MG63 (cell line): ENCODE measurements around the gene STAT4. TPM values are rescaled to one million over a fixed set of nuclear protein-coding genes. Genes with fewer than 3 reads are reported as not detected.

Experiments
- DNase-seq: peaks from one replicate; pipeline ENCODE4 v3.0.0-alpha.2; 2020
- H3K27me3 ChIP-seq: fragments of 250-450 bp; sonication (Bioruptor Pico); 2 replicates; pipeline ENCODE4 v1.5.1; 2020; ENCODE audit warnings: mild to moderate bottlenecking, moderate library complexity
- H3K36me3 ChIP-seq: fragments of 250-450 bp; sonication (Bioruptor Pico); 2 replicates; pipeline ENCODE4 v1.5.1; 2020; ENCODE audit warnings: mild to moderate bottlenecking, moderate library complexity
- H3K4me3 ChIP-seq: fragments of 250-450 bp; sonication (Bioruptor Pico); 2 replicates; pipeline ENCODE4 v1.5.1; 2020; ENCODE audit warnings: mild to moderate bottlenecking, moderate library complexity
- H3K9me3 ChIP-seq: fragments of 250-450 bp; sonication (Bioruptor Pico); 2 replicates; pipeline ENCODE4 v1.5.1; 2020; ENCODE audit warnings: mild to moderate bottlenecking, moderate library complexity
- total RNA-seq: library from RNA; depleted of rRNA; stranded (reverse); fragments of >200 nt; shearing (Covaris generic); gene quantifications from 2 replicates; pipeline ENCODE4 v1.2.3, GENCODE V29; 2014; ENCODE audit warnings: low replicate concordance

The STAT4 gene
- total RNA-seq, 1 experiment from 2014 or later = 1.1 TPM

- Histone ChIP-seq H3K9me3 (no peaks in the 10 kb centered on the region), H3K27me3 (no peaks in the 10 kb centered on the region), H3K4me3 (no peak overlapping the region), H3K36me3 (no peaks in the 10 kb centered on the region)
- DNase-seq = peak; percentile 94
Measured at GRCh38 chr2:191178806-191179514, 28.2 kb upstream of the STAT4 start.

DNA sequence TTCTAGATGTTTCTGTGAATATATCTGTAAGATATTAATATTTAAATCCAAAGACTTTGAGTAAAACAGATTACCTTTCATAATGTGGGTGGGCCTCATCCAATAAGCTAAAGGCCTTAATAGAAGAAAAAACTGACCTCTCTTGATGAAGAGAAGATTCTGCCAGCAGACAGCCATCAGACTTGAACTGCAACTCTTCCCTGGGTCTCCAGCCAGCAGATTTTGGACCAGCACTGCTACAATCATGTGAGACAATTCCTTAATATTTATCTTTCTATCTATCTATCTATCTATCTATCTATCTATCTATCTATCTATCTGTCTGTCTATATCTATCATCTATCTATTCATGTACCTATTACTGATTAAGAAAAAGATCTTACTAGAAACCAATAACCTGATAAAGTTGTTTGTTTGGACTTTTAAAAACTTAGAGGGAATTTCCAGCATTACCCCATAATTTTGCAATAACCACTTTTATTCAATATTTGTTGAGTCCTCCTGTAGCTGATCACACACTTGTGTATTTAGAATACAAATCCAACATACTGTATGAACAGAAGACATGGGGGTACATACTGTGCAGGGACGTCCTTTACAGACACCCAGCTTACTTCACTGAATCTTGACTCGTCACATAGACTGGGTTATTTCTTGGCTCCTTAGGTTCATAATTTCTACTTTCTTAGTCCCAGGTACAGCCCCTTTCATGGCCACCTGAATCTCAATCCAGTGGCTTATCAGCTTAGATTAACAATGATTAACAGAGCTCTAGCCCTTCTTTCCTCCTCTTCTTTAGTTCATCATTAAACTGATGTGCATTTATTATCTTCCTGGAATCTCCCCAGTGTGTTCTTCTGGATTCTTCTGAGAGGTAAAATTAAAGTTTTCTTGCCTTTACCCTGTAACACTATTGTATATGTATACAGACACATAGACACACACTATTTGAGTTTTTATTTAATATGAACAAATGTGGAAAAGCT, 27.2 kb upstream of the STAT4 start:
- no peak for DNase-seq

DNA sequence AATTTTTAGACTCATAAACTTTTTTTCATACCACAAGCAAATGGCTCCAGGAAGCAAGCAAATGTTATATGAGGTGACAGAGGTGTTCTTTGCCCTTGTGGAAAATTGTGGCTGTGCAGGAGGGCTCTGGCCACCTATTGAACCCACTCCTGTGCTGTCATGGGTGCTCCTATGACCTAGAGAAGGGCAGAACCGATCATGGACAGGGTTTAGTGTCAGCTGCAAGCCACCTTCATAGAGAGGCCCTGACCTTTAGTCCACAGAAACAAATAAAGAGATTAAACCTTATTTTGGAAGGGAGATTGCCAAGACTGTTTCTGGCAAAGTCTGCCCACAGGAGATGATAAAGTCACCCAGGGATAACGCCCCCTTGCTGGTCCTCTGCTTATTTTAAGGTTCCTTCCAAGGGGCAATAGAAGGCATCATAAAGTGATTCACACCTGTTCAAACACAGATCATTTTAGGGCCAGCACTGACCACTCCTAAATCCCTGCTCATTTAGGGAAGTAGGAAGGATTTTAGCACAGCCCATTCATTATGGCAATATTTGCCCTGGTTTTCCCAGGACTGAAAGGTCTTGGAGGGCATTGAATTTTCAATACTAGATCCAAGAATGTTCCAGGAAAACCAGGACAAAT, 26.1 kb upstream of the STAT4 start:
- Histone ChIP-seq H3K27me3 (no peaks in the 10 kb centered on the region), H3K36me3 (no peaks in the 10 kb centered on the region), H3K4me3 (no peak overlapping the region), H3K9me3 (no peaks in the 10 kb centered on the region)
- peak; percentile 27 for DNase-seq

More for the DNA sequence above, 27.2 kb upstream of the STAT4 start:
- no peaks in the 10 kb centered on the region for H3K36me3 ChIP-seq
- H3K9me3 ChIP-seq = no peaks in the 10 kb centered on the region
- no peak overlapping the region for H3K4me3 ChIP-seq
- H3K27me3 ChIP-seq = no peaks in the 10 kb centered on the region

DNA sequence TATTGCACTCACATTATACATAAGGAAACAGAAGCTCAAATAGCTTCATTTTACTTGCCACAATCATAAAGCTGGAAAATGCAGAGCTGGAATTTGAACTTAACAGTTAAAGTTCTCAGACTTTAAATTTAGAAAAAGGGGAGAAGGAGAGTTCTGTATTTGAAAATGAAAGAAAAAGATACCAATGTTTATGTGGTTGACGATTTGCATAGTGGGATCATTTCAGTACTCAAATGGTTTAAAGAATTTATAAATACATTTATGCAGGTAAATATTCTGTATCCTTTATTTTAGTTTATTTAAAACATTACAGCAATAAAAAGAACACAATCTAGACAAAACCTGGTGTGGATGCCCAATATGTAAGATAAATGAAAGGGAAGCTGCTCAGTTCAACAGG, 25.5 kb upstream of the STAT4 start:
- DNase-seq = no peak
- Histone ChIP-seq H3K9me3 (no peaks in the 10 kb centered on the region), H3K36me3 (no peaks in the 10 kb centered on the region), H3K27me3 (no peaks in the 10 kb centered on the region), H3K4me3 (no peak overlapping the region)

DNA sequence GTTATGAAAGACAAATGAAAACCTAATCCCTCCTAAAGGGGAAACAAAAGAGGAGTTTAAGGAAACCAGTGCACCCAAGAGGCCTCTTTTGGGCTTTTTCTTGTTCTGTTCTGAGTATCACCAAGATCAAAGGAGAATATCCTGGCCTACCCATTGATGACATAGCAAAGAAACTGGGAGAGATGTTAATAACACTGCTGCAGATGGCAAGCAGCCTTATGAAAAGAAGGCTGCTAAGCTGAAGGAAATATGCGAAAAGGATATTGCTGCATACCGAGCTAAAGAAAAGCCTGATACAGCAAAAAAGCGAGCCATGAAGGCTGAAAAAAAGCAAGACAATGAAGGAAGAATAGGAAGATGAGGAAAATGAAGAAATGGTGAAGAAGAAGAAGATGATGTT, 23.6 kb upstream of the STAT4 start:
- no peaks in the 10 kb centered on the region for H3K36me3 ChIP-seq
- H3K9me3 ChIP-seq = no peaks in the 10 kb centered on the region
- H3K27me3 ChIP-seq = no peaks in the 10 kb centered on the region
- H3K4me3 ChIP-seq = no peak overlapping the region
- no peak for DNase-seq

DNA sequence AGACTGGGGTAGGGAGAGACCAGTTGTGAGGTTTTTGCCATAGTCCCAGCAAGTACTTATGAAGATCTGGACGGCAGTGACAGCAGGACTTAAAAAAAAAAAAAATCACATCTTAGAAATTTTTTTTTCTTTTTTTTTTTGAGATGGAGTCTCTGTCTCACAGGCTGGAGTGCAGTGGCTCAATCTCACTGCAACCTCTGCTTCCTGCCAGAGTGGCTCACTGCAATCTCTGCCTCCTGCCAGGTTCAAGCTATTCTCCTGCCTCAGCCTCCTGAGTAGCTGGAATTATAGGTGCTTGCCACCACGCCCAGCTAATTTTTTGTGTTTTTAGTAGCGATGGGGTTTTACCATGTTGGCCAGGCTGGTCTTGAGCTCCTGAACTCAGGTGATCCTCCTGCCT, 22.4 kb upstream of the STAT4 start:
- H3K27me3 ChIP-seq = no peaks in the 10 kb centered on the region
- peak; percentile 25 for DNase-seq
- no peak overlapping the region for H3K4me3 ChIP-seq
- H3K36me3 ChIP-seq = no peaks in the 10 kb centered on the region
- H3K9me3 ChIP-seq = no peaks in the 10 kb centered on the region

DNA sequence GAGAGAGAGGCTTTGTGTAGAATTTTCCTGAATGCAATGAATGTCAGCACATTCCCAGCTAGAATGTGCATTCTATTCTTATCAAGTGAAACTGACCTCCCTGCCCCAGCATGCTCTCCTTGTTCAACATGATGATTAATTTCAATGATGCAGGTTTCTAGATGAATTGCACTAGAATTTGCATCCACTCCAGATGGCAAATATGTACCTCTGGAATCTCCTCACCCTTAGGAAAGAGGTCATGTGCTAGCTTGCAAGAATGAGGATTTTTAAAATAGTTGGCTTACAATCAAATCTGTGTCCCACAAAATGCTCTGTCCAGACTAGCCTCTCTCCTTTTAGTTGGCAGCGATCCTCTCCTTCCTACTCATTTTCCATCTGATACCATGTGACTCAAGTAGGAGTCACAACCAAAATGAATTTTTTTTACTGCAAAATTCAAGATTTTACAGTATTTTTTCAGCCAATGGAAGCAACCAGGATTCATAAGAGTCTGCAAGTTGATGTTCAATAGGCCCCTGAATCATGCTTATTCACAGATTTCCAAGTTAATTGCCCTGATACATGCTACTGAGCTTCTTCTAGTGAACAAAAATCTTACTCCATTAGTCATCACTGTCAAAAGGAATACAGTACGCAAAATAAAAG, 21.0 kb upstream of the STAT4 start:
- H3K36me3 ChIP-seq = no peaks in the 10 kb centered on the region
- DNase-seq = peak; percentile 64
- no peaks in the 10 kb centered on the region for H3K9me3 ChIP-seq
- no peak overlapping the region for H3K4me3 ChIP-seq
- no peaks in the 10 kb centered on the region for H3K27me3 ChIP-seq

DNA sequence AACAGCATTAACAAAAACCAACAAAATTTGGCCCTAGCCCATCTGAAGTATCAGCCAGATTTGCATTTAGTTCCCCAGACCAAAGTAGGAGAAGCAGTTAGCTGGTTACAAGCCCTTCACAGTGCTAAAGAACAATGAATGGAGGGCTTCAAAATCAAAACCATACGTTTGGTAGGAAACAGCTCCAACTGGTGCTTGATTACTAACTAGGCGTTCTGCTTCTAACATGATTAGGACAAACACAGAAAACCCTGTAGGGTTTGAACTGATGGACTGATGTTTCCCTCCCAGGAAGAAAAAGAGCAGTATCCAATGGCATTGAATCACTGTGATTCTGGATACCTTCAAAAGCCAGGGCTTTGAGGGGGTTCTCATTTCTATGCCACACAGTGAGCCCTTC, 20.5 kb upstream of the STAT4 start:
- Histone ChIP-seq H3K9me3 (no peaks in the 10 kb centered on the region), H3K4me3 (no peak overlapping the region), H3K27me3 (no peaks in the 10 kb centered on the region), H3K36me3 (no peaks in the 10 kb centered on the region)
- no peak for DNase-seq

GRCh38 chr2:191170773-191171172, 20.0 kb upstream of the STAT4 start:
- no peak overlapping the region for H3K4me3 ChIP-seq
- H3K9me3 ChIP-seq = no peaks in the 10 kb centered on the region
- H3K36me3 ChIP-seq = no peaks in the 10 kb centered on the region
- no peaks in the 10 kb centered on the region for H3K27me3 ChIP-seq
- no peak for DNase-seq

DNA sequence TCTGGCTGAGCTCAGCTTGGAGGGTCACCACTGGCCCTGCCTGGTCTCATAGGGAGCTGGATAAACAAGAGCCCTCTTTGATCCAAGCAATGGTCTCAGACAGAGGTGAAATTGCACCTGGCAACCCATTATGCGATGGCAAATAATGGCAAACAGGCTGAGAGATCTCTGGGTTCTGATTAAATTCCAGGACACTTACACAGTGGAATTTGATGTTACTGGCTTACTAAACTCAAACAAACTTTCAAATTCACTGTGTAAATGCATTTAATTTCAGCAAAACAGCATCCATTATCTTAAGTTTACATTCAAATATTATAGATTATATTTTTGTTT, 19.5 kb upstream of the STAT4 start:
- Histone ChIP-seq H3K27me3 (no peaks in the 10 kb centered on the region), H3K9me3 (no peaks in the 10 kb centered on the region), H3K36me3 (no peaks in the 10 kb centered on the region), H3K4me3 (no peak overlapping the region)
- DNase-seq = no peak

DNA sequence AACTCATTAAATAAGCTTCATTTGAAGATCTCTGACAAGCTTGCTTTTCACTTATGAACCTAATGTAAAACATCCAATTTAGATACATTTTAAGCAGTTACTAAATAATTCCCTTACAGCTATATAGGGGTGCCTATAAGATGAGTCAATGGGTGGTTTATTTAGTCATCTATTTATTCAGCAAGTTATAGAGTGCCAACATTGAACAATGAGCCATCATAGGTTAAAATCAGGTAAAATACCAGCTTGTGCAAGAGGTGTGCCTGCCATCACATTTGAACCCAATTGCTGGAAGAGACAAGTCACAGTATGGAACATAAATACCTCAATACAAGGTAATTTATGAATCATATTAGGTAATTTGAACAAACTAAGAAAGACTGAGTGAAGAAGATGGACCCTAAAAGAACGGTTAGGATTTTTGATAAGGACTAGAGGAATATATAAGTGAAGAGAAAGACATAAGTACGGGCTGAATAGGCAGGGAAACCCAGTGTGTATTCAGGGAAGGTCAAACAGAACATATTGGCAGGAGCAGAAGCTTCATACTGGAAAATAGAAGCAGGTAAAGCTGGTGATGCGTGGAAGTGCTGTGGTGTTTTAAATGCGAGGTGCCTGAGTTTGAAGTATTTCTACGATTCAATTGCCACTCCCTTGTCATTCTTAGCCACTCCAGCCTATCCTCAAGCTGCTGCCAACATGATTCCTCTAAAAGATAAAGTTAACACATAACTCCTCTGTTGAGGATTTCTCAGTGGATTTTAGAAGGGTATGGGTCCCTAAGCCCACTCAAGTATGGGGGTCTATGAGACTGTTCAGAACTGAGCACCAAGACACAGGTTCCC, 18.9 kb upstream of the STAT4 start:
- Histone ChIP-seq H3K9me3 (no peaks in the 10 kb centered on the region), H3K4me3 (no peak overlapping the region), H3K27me3 (no peaks in the 10 kb centered on the region), H3K36me3 (no peaks in the 10 kb centered on the region)
- DNase-seq = no peak

DNA sequence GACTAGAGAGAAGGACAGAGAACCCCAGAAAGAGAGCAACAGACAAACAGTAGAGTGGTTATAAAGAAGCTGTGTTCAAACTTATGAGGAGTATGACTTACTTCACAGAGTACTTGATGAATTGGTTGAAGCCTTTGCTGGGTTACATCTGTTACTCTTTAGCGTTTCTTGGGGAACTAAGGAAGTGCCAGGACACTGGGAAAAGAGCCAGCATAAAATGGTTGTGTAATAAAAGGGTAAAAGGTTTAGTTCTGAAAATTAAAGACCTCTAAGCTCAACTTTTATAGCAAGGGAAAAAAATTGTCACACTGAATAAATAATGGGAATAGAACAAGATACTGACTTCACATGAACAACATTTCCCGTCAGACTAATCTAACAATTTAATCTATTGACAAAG, 17.0 kb upstream of the STAT4 start:
- H3K36me3 ChIP-seq = no peaks in the 10 kb centered on the region
- no peak overlapping the region for H3K4me3 ChIP-seq
- H3K9me3 ChIP-seq = no peaks in the 10 kb centered on the region
- no peaks in the 10 kb centered on the region for H3K27me3 ChIP-seq
- no peak for DNase-seq

DNA sequence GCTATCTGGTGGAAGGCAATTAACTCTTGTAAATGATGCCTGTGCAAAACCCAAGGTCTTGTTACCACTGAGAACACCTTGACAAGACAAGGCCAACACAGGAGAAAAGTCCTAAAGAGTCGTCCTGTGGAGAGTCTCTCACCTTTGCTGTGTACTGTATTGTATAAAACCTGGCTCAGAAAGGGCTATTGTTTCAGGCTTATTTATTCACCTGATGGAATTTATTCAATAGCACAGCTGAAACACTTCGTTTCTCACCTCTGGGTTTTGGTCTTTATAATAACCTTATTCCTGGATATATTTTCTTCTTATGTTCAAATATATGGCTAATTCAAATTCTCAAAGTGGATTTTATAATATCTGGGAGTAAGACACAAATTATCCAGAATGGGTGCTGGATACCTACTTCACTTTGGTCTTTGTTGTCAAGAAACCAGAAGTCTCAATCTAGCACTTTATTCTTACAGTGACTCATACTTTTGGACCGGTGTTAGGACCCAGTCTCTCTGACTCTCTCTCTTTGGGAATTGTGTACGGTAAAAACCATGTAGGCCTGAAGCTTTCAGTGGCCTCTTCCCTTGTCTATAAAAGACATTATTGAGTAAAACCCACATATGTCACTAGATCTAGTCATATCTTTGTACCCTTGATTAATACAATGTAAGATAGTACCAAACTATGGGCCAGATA, 16.1 kb upstream of the STAT4 start:
- no peak for DNase-seq
- Histone ChIP-seq H3K27me3 (no peaks in the 10 kb centered on the region), H3K4me3 (no peak overlapping the region), H3K36me3 (no peaks in the 10 kb centered on the region), H3K9me3 (no peaks in the 10 kb centered on the region; the same call in 1 of the 2 replicates)

DNA sequence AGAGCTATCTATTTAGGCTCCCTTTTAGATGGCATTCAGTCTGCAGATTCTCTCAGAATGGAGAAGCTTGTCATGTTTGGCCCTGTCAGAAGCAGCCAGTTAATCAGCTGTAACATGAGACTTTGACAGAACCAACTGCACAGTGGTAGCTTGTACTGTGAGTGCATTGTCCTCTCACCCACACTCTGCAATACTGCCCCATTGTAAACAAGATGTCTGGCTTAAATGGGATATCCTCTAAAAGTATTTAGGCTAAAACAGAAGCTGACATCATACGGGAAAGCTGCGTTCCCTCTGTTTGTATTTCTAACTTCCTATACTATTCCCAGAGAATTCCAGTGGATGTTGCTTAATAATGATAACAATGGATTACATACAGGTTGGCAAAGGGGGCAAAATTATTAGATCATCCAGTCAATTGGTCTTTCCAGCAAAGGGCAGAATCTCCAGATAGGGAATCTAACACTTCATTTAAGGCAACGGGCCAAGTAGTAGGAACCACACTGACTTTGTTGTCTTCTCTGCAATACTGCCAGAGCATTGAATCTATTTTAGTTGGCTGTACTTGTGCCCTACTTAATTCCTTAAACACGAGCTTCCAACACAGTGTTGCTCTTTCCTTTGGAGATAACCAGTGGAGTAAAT, 15.4 kb upstream of the STAT4 start:
- peak; percentile 69 for DNase-seq
- Histone ChIP-seq H3K9me3 (no peaks in the 10 kb centered on the region; the same call in 1 of the 2 replicates), H3K36me3 (no peaks in the 10 kb centered on the region), H3K27me3 (no peaks in the 10 kb centered on the region), H3K4me3 (no peak overlapping the region)

GRCh38 chr2:191165176-191165643, 14.4 kb upstream of the STAT4 start:
- Histone ChIP-seq H3K27me3 (no peaks in the 10 kb centered on the region), H3K9me3 (no peaks in the 10 kb centered on the region; the same call in 1 of the 2 replicates), H3K36me3 (no peaks in the 10 kb centered on the region), H3K4me3 (no peak overlapping the region)
- no peak for DNase-seq
